ENCODE data around the gene GPR55. TPM values are rescaled to one million over a fixed set of nuclear protein-coding genes. Genes with fewer than 3 reads are reported as not detected.

GPR55 gene
- total RNA-seq, 1 experiment from 2014 or later = not detected

GRCh38 chr2:230921806-230922595 is 3.0 kb downstream of the GPR55 start:
- H3K36me3 ChIP-seq (replicated peaks; ENCODE audit: control insufficient read depth, insufficient read depth, low read length) = no peaks in the 10 kb centered on the region
- H3K27me3 ChIP-seq (ENCODE audit: control insufficient read depth, insufficient read depth, low read length) = no peaks in the 10 kb centered on the region
- DNase-seq = no peak
- no peak overlapping the region for H3K4me3 ChIP-seq (ENCODE audit: insufficient read depth, low read depth, low read length)

- H3K27me3 ChIP-seq (ENCODE audit: control insufficient read depth, insufficient read depth, low read length) = no peaks in the 10 kb centered on the region
- no peaks in the 10 kb centered on the region for H3K36me3 ChIP-seq (replicated peaks; ENCODE audit: control insufficient read depth, insufficient read depth, low read length)
- no peak overlapping the region for H3K4me3 ChIP-seq (ENCODE audit: insufficient read depth, low read depth, low read length)
- no peak for DNase-seq
These were observed 4.9 kb downstream of the GPR55 start for GRCh38 chr2:230920167-230920566.

- DNase-seq = no peak
- H3K4me3 ChIP-seq (ENCODE audit: insufficient read depth, low read depth, low read length) = no peak overlapping the region
- no peaks in the 10 kb centered on the region for H3K27me3 ChIP-seq (ENCODE audit: control insufficient read depth, insufficient read depth, low read length)
- no peaks in the 10 kb centered on the region for H3K36me3 ChIP-seq (replicated peaks; ENCODE audit: control insufficient read depth, insufficient read depth, low read length)
These were observed 5.4 kb downstream of the GPR55 start for GRCh38 chr2:230919681-230920080.

GRCh38 chr2:230919240-230919639 is 5.8 kb downstream of the GPR55 start:
- DNase-seq = no peak
- no peaks in the 10 kb centered on the region for H3K27me3 ChIP-seq (ENCODE audit: control insufficient read depth, insufficient read depth, low read length)
- H3K36me3 ChIP-seq (replicated peaks; ENCODE audit: control insufficient read depth, insufficient read depth, low read length) = no peaks in the 10 kb centered on the region
- H3K4me3 ChIP-seq (ENCODE audit: insufficient read depth, low read depth, low read length) = no peak overlapping the region

- H3K27me3 ChIP-seq (ENCODE audit: control insufficient read depth, insufficient read depth, low read length) = no peaks in the 10 kb centered on the region
- no peak for DNase-seq
- H3K4me3 ChIP-seq (ENCODE audit: insufficient read depth, low read depth, low read length) = no peak overlapping the region
- H3K36me3 ChIP-seq (replicated peaks; ENCODE audit: control insufficient read depth, insufficient read depth, low read length) = no peaks in the 10 kb centered on the region
These were observed 8.8 kb downstream of the GPR55 start for GRCh38 chr2:230916218-230916617.

- H3K4me3 ChIP-seq (ENCODE audit: insufficient read depth, low read depth, low read length) = no peak overlapping the region
- no peaks in the 10 kb centered on the region for H3K27me3 ChIP-seq (ENCODE audit: control insufficient read depth, insufficient read depth, low read length)
- H3K36me3 ChIP-seq (replicated peaks; ENCODE audit: control insufficient read depth, insufficient read depth, low read length) = no peaks in the 10 kb centered on the region
- DNase-seq = no peak
These were observed 9.7 kb downstream of the GPR55 start for GRCh38 chr2:230915319-230915718.

GRCh38 chr2:230914886-230915285 is 10.2 kb downstream of the GPR55 start:
- Histone ChIP-seq H3K27me3 (ENCODE audit: control insufficient read depth, insufficient read depth, low read length) (no peaks in the 10 kb centered on the region), H3K4me3 (ENCODE audit: insufficient read depth, low read depth, low read length) (no peak overlapping the region), H3K36me3 (replicated peaks; ENCODE audit: control insufficient read depth, insufficient read depth, low read length) (no peaks in the 10 kb centered on the region)
- DNase-seq = no peak

GRCh38 chr2:230913406-230914143 is 11.5 kb downstream of the GPR55 start:
- H3K4me3 ChIP-seq (ENCODE audit: insufficient read depth, low read depth, low read length) = no peak overlapping the region
- DNase-seq = peak; percentile 84
- H3K27me3 ChIP-seq (ENCODE audit: control insufficient read depth, insufficient read depth, low read length) = no peaks in the 10 kb centered on the region
- H3K36me3 ChIP-seq (replicated peaks; ENCODE audit: control insufficient read depth, insufficient read depth, low read length) = no peaks in the 10 kb centered on the region

GRCh38 chr2:230912724-230913123 is 12.3 kb downstream of the GPR55 start:
- H3K27me3 ChIP-seq (ENCODE audit: control insufficient read depth, insufficient read depth, low read length) = no peaks in the 10 kb centered on the region; the same call in 1 of the 2 replicates
- DNase-seq = no peak
- H3K36me3 ChIP-seq (replicated peaks; ENCODE audit: control insufficient read depth, insufficient read depth, low read length) = no peaks in the 10 kb centered on the region
- no peak overlapping the region for H3K4me3 ChIP-seq (ENCODE audit: insufficient read depth, low read depth, low read length)

GRCh38 chr2:230912046-230912445 is 13.0 kb downstream of the GPR55 start:
- no peak for DNase-seq
- no peaks in the 10 kb centered on the region for H3K36me3 ChIP-seq (replicated peaks; ENCODE audit: control insufficient read depth, insufficient read depth, low read length)
- no peaks in the 10 kb centered on the region; the same call in 1 of the 2 replicates for H3K27me3 ChIP-seq (ENCODE audit: control insufficient read depth, insufficient read depth, low read length)
- H3K4me3 ChIP-seq (ENCODE audit: insufficient read depth, low read depth, low read length) = no peak overlapping the region

GRCh38 chr2:230910546-230911177 is 14.4 kb downstream of the GPR55 start:
- DNase-seq = no peak
- H3K27me3 ChIP-seq (ENCODE audit: control insufficient read depth, insufficient read depth, low read length) = no peaks in the 10 kb centered on the region; the same call in 1 of the 2 replicates
- no peaks in the 10 kb centered on the region for H3K36me3 ChIP-seq (replicated peaks; ENCODE audit: control insufficient read depth, insufficient read depth, low read length)
- no peak overlapping the region for H3K4me3 ChIP-seq (ENCODE audit: insufficient read depth, low read depth, low read length)

GRCh38 chr2:230909841-230910545 is 15.0 kb downstream of the GPR55 start:
- Histone ChIP-seq H3K27me3 (ENCODE audit: control insufficient read depth, insufficient read depth, low read length) (no peaks in the 10 kb centered on the region; the same call in 1 of the 2 replicates), H3K4me3 (ENCODE audit: insufficient read depth, low read depth, low read length) (no peak overlapping the region), H3K36me3 (replicated peaks; ENCODE audit: control insufficient read depth, insufficient read depth, low read length) (no peaks in the 10 kb centered on the region)
- DNase-seq = no peak

- DNase-seq = no peak
- H3K36me3 ChIP-seq (replicated peaks; ENCODE audit: control insufficient read depth, insufficient read depth, low read length) = no peaks in the 10 kb centered on the region
- no peak overlapping the region for H3K4me3 ChIP-seq (ENCODE audit: insufficient read depth, low read depth, low read length)
- H3K27me3 ChIP-seq (ENCODE audit: control insufficient read depth, insufficient read depth, low read length) = no peaks in the 10 kb centered on the region; the same call in 1 of the 2 replicates
These were observed 16.3 kb downstream of the GPR55 start for GRCh38 chr2:230908595-230909191.

GRCh38 chr2:230908092-230908594 is 16.9 kb downstream of the GPR55 start:
- no peaks in the 10 kb centered on the region; the same call in 1 of the 2 replicates for H3K27me3 ChIP-seq (ENCODE audit: control insufficient read depth, insufficient read depth, low read length)

More at GRCh38 chr2:230908092-230908594, 16.9 kb downstream of the GPR55 start:
- no peak for DNase-seq
- H3K36me3 ChIP-seq (replicated peaks; ENCODE audit: control insufficient read depth, insufficient read depth, low read length) = no peaks in the 10 kb centered on the region
- no peak overlapping the region for H3K4me3 ChIP-seq (ENCODE audit: insufficient read depth, low read depth, low read length)
